SK-N-SH (cell line): Measurements from ENCODE around the gene TMEM117. TPM values are rescaled to one million over a fixed set of nuclear protein-coding genes. Genes with fewer than 3 reads are reported as not detected.

Experiments
- CTCF ChIA-PET: fragments of 300-600, 350-600 bp; formaldehyde crosslinking; extraction: SDS; loops from one replicate; lab custom pipeline; 2021; lab: Yijun Ruan, JAX
- POLR2A ChIA-PET: fragments of 350-600 bp; sonication (Branson Sonifier 250); formaldehyde crosslinking; extraction: SDS; loops from one replicate; lab custom pipeline; 2020; ENCODE audit warnings: antibody characterized with exemption, inconsistent platforms; lab: Yijun Ruan, JAX
- DNase-seq: peaks from one replicate; pipeline ENCODE4 v3.0.0; 2012
- H2AFZ ChIP-seq: fragments of 200-600 bp; sonication (generic); 2 replicates; pipeline ENCODE4 v1.8.1; 2016; ENCODE audit warnings: antibody characterized with exemption, mild to moderate bottlenecking, low read depth
- H3F3A ChIP-seq: fragments of 200-600 bp; sonication (generic); replicated peaks from 2 replicates; pipeline ENCODE3; 2016; ENCODE audit warnings: antibody characterized with exemption, mild to moderate bottlenecking; ENCODE audit not compliant: insufficient read depth
- H3K27ac ChIP-seq, 2 experiments: fragments of 200-500 bp in 1 of 2; fragments of 200-600 bp in 1 of 2; sonication (Bioruptor generic) in 1 of 2; sonication (generic), shearing (Covaris generic) in 1 of 2; 2 replicates each; pipeline versions ENCODE4 v1.5.1 to v1.6.1; 2014 to 2016; ENCODE audit warnings: low read depth in 2 of 2, inconsistent platforms in 1 of 2, low read length in 1 of 2, mild to moderate bottlenecking in 1 of 2, mixed read lengths in 1 of 2
- H3K27me3 ChIP-seq: fragments of 200-600 bp; sonication (generic), shearing (Covaris generic); 2 replicates; pipeline ENCODE4 v1.6.1; 2016; ENCODE audit warnings: mixed run types; ENCODE audit not compliant: insufficient read depth
- H3K36me3 ChIP-seq, 2 experiments: fragments of 200-500 bp in 1 of 2; fragments of 200-600 bp in 1 of 2; sonication (Bioruptor generic) in 1 of 2; sonication (generic) in 1 of 2; replicated peaks in 1 of 2; 2 replicates each; pipeline versions ENCODE3 to v1.5.1; 2014 to 2016; ENCODE audit warnings: low read length in 1 of 2, mild to moderate bottlenecking in 1 of 2; ENCODE audit not compliant: insufficient read depth in 2 of 2, control insufficient read depth in 1 of 2
- H3K4me1 ChIP-seq, 2 experiments: fragments of 200-500 bp in 1 of 2; fragments of 200-600 bp in 1 of 2; sonication (Bioruptor generic) in 1 of 2; sonication (generic), shearing (Covaris generic) in 1 of 2; 2 replicates each; pipeline versions ENCODE4 v1.5.1 to v1.6.1; 2014 to 2016; ENCODE audit warnings: low read depth in 1 of 2, low read length in 1 of 2, mixed run types in 1 of 2; ENCODE audit not compliant: insufficient read depth in 2 of 2, control insufficient read depth in 1 of 2
- H3K4me2 ChIP-seq: fragments of 200-600 bp; sonication (generic), shearing (Covaris generic); 2 replicates; pipeline ENCODE4 v1.6.1; 2017; ENCODE audit warnings: mixed run types
- H3K4me3 ChIP-seq, 2 experiments: fragments of 200-500 bp in 1 of 2; fragments of 200-600 bp in 1 of 2; sonication (Bioruptor generic) in 1 of 2; sonication (generic), shearing (Covaris generic) in 1 of 2; 2 replicates each; pipeline versions ENCODE4 v1.5.1 to v1.8.1; 2014 to 2016; ENCODE audit warnings: low read depth in 2 of 2, inconsistent platforms in 1 of 2, low read length in 1 of 2, mild to moderate bottlenecking in 1 of 2, mixed read lengths in 1 of 2, moderate library complexity in 1 of 2
- H3K79me2 ChIP-seq: fragments of 200-600 bp; sonication (generic); 2 replicates; pipeline ENCODE4 v1.8.1; 2017; ENCODE audit warnings: mild to moderate bottlenecking; ENCODE audit not compliant: insufficient read depth
- H3K9ac ChIP-seq: fragments of 200-600 bp; sonication (generic); 2 replicates; pipeline ENCODE4 v1.6.1; 2017; ENCODE audit warnings: mixed run types
- H3K9me2 ChIP-seq: fragments of 200-600 bp; sonication (generic); 2 replicates; pipeline ENCODE4 v1.6.1; 2017; ENCODE audit warnings: mixed run types
- H3K9me3 ChIP-seq: fragments of 200-600 bp; sonication (generic); 2 replicates; pipeline ENCODE4 v1.6.1; 2017; ENCODE audit warnings: mixed run types, mild to moderate bottlenecking, moderate library complexity
- H4K20me1 ChIP-seq: fragments of 200-600 bp; sonication (generic); 2 replicates; pipeline ENCODE4 v1.6.1; 2017; ENCODE audit warnings: mild to moderate bottlenecking, mixed run types; ENCODE audit not compliant: insufficient read depth
- ELF1 ChIP-seq: IDR thresholded peaks from 2 replicates; pipeline ENCODE4 v1.4.0; 2012
- EZH2phosphoT487 ChIP-seq: fragments of 200-600 bp; sonication (generic); IDR thresholded peaks from 2 replicates; pipeline ENCODE4 v1.6.1; 2017; ENCODE audit warnings: low read depth, mixed run types, mild to moderate bottlenecking, antibody characterized with exemption, moderate library complexity, borderline replicate concordance
- FOXJ3 ChIP-seq: sonication (generic); formaldehyde crosslinking; IDR thresholded peaks from 2 replicates; pipeline ENCODE4 v1.5.1; 2020; ENCODE audit warnings: mild to moderate bottlenecking, missing genetic modification reagents
- FOXM1 ChIP-seq: IDR thresholded peaks from 2 replicates; pipeline ENCODE4 v1.4.0; 2012; ENCODE audit warnings: low read depth, mild to moderate bottlenecking
- GABPA ChIP-seq: IDR thresholded peaks from 2 replicates; pipeline ENCODE4 v1.4.0; 2012; ENCODE audit warnings: low read depth, mild to moderate bottlenecking
- MAX ChIP-seq: IDR thresholded peaks from 2 replicates; pipeline ENCODE4 v1.4.0; 2012; ENCODE audit warnings: low read depth
- MXI1 ChIP-seq: IDR thresholded peaks from 2 replicates; pipeline ENCODE4 v1.6.1; 2012; ENCODE audit warnings: mild to moderate bottlenecking, low read depth, low read length, improper control_type of control experiment
- NFIC ChIP-seq: IDR thresholded peaks from 2 replicates; pipeline ENCODE4 v1.4.0; 2012; ENCODE audit warnings: borderline replicate concordance
- PBX3 ChIP-seq: IDR thresholded peaks from 2 replicates; pipeline ENCODE4; 2012
- POLR2AphosphoS5 ChIP-seq: IDR thresholded peaks from 2 replicates; pipeline ENCODE4 v1.6.1; 2012; ENCODE audit warnings: low read depth, low read length
- RAD21 ChIP-seq: IDR thresholded peaks from 2 replicates; pipeline ENCODE4 v1.6.1; 2012; ENCODE audit warnings: mild to moderate bottlenecking, low read length
- REST ChIP-seq: IDR thresholded peaks from 2 replicates; pipeline ENCODE4 v1.6.1; 2012; ENCODE audit warnings: mild to moderate bottlenecking, low read depth, low read length, moderate library complexity
- RXRA ChIP-seq: IDR thresholded peaks from 2 replicates; pipeline ENCODE4 v1.4.0; 2012; ENCODE audit warnings: low read depth, mild to moderate bottlenecking, borderline replicate concordance
- SIN3A ChIP-seq: IDR thresholded peaks from 2 replicates; pipeline ENCODE4 v1.6.1; 2012; ENCODE audit warnings: low read depth, mild to moderate bottlenecking, low read length, moderate library complexity, borderline replicate concordance
- SMC3 ChIP-seq: IDR thresholded peaks from 2 replicates; pipeline ENCODE4 v1.6.1; 2012; ENCODE audit warnings: low read depth, low read length, improper control_type of control experiment
- TAF1 ChIP-seq: IDR thresholded peaks from 2 replicates; pipeline ENCODE4 v1.6.1; 2012; ENCODE audit warnings: low read depth, mild to moderate bottlenecking, low read length, moderate library complexity, borderline replicate concordance
- TCF12 ChIP-seq: IDR thresholded peaks from 2 replicates; pipeline ENCODE4 v1.4.0; 2012
- YY1 ChIP-seq: IDR thresholded peaks from 2 replicates; pipeline ENCODE4 v1.4.0; 2012; ENCODE audit warnings: low read depth, mild to moderate bottlenecking
- WGBS: methylation state at CpG from one replicate; pipeline ENCODE4 v1.1.6; 2017; ENCODE audit warnings: low lambda C conversion rate; 5-methylcytosine and 5-hydroxymethylcytosine counted together
- polyA plus RNA-seq, 3 experiments: library from polyadenylated mRNA; depleted of rRNA; stranded (reverse); fragments of >200 nt; gene quantifications; 2 replicates each; pipeline ENCODE4 v1.2.3, GENCODE V29; 2012
- TF ChIP-seq, protein P1 (sequence below): fragments of 200-600 bp; sonication (generic); IDR thresholded peaks from 2 replicates; pipeline ENCODE4 v1.6.1; 2017; ENCODE audit warnings: antibody characterized with exemption, mild to moderate bottlenecking, moderate library complexity

The TMEM117 gene
- polyA plus RNA-seq, 1 of the 3 experiments (the other 2 are of a cell fraction), result 0.81 TPM

DNA sequence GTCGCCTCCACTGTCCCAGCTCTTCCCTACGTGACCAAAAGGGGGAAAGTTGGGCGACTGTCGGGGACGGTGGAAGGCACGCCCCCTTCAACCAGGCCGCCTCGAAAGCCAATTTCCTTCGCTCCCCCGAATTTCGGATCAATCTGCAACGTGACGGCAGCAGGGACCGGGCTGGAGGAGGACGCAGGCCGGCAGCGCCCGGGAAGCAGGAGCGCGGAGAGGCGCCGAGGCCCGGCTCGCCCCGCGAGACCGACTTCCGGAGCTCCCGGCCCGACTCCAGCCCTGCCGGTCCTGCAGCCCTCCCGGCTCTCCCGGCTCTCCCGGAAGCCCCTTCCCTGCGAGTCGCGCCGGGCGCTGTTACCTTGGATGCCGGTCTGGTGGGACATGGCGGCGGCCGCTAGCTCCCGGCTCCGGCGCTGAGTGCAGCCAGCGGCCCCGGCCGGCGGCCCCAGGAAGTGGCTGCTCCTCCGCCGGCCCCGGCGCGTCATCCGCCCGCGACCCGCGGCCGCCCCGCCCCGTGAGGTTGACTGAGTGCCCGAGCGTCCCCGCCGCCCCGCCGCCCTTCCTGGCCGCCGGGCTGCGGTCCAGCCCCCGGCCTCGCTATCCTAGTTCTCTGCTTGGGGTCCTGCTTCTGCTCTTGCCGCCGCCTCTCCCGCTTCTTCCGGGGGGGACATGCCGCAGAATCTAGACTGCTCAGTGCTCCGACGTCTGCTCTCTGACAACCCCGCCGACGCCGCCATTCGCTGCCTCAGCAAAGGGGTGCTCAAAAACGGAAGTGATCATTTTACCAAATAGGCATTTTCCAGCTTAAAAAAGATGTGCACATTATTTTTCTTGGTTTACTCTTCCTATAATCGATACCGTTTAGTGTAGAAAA, 29.8 kb upstream of the TMEM117 start, which contains the start of gene TWF1:
Gene TWF1, minus strand, starts transcription at position 458 of the 877 bp plus-strand sequence. Its CDS starts 72 bp downstream, at position 386.
- TF ChIP-seq YY1 (peak; percentile 77), RAD21 (no peak), NFIC (peak; percentile 8; the same call in 1 of the 2 replicates), MAX (peak; percentile 47; the same call in 1 of the 2 replicates), ELF1 (peak; percentile 70), SMC3 (no peak), MXI1 (peak; percentile 69), FOXJ3 (no peak), REST (no peak), TAF1 (peak; percentile 34; the same call in 1 of the 2 replicates), SIN3A (0 out of 2 replicates have a peak, but pooled peaks have one; percentile 59), TCF12 (no peak), POLR2AphosphoS5 (peak; percentile 86; the same call in 1 of the 2 replicates), GABPA (peak; percentile 54), PBX3 (0 out of 2 replicates have a peak, but pooled peaks have one; percentile 12), RXRA (no peak), FOXM1 (0 out of 2 replicates have a peak, but pooled peaks have one; percentile 45), EZH2phosphoT487 (no peak)
- TF ChIP-seq, protein P1, sequence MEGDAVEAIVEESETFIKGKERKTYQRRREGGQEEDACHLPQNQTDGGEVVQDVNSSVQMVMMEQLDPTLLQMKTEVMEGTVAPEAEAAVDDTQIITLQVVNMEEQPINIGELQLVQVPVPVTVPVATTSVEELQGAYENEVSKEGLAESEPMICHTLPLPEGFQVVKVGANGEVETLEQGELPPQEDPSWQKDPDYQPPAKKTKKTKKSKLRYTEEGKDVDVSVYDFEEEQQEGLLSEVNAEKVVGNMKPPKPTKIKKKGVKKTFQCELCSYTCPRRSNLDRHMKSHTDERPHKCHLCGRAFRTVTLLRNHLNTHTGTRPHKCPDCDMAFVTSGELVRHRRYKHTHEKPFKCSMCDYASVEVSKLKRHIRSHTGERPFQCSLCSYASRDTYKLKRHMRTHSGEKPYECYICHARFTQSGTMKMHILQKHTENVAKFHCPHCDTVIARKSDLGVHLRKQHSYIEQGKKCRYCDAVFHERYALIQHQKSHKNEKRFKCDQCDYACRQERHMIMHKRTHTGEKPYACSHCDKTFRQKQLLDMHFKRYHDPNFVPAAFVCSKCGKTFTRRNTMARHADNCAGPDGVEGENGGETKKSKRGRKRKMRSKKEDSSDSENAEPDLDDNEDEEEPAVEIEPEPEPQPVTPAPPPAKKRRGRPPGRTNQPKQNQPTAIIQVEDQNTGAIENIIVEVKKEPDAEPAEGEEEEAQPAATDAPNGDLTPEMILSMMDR, result peak; percentile 43
- Histone ChIP-seq H3K9me2 (no peaks in the 10 kb centered on the region), H3K4me1 (peaks cover 0 to 11% of the 10 kb centered on the region in 2 experiments; a peak in 2 of 4 replicates), H3K27ac (peak within 1 kb of the TSS; percentile 95 to 98), H4K20me1 (peaks cover 18% of the 10 kb centered on the region), H3K36me3 (peaks cover 31% of the 10 kb centered on the region in 2 experiments), H3K4me3 (peak within 1 kb of the TSS; percentile 94 to 96), H3K4me2 (peak within 1 kb of the TSS; percentile 76), H3K79me2 (peaks cover 46% of the 10 kb centered on the region), H3K9ac (peak within 1 kb of the TSS; percentile 93), H3F3A (peaks cover 3% of the 10 kb centered on the region), H3K27me3 (no peaks in the 10 kb centered on the region), H3K9me3 (no peaks in the 10 kb centered on the region), H2AFZ (peak within 1 kb of the TSS; percentile 91)
- CTCF ChIA-PET, result interaction anchor here (0.7 to 2.7 kb wide), 12 partner anchors 9 to 1391 kb away, joined by 3 to 22 read pairs (median 5); partner anchors contain the start of gene TMEM117
- POLR2A ChIA-PET, result interaction anchor here (0.8 to 2.5 kb wide), 7 partner anchors 12 to 77 kb away, joined by 3 to 16 read pairs (median 3); partner anchors contain the start of gene TMEM117
- DNase-seq, result peak; percentile 95
- 2% methylated on average over 28 of the region's 89 CpGs for WGBS
